DMS 273 (cell line): ENCODE data around the gene LRRC26.

Experiments used
- DNase-seq: peaks from one replicate; lab custom pipeline; 2025; ENCODE audit not compliant: unreplicated experiment; lab: John Stamatoyannopoulos, UW

Gene LRRC26

DNA sequence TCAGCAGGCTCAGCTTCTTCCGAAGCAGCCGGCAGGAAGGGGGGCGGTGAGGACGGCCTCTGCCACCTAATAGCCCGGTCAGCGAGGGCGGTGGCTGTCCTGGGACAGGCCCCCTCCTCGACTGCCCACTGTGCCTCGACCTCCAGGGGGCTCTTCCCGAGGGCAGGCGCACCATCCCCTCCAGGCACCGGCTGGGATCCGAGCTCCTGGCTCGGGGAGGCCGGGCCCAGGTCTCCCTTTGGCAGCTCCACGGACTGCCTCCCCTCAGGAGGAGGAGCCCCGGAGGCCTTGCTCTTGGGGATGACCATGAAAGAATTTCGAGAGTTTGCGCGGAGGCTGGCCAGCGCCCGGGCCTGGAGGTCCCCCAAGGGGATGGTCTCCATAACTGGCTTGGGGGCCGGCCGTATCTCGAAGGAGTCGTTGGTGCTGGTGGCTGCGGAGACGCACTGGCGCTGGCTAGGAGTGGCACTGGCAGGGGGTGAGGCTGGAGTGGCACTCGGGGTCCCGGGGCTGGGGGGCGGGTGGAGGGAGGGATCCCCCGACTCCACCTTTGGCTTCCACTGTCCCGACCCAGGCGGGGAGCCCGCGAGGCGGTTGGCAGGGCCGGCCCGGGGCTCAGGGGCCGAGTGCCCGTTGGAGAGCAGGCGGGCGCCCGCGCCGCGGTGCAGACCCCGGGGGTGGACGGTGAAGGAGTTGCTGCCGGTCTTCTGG lies 29.7 kb upstream of the LRRC26 start:
- DNase-seq = no peak

DNA sequence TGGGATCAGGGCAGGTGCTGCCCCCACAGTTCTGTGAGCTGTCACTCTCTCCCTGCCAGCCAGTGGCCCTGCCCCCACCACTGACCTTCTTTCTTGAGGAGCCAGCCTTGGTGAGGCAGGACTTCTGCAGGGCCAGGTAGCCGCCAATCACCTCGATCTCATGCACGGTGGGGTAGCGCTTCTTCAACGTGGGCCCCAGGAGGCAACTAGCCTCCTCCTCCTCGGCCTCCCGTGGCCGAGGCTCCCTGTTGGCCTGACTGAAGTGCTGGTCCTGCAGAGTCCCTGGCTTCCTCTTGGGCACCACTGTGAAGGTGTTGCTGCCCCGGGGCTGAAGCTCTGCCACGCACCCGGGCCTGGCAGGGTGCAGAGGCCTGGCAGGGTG lies 29.0 kb upstream of the LRRC26 start:
- no peak for DNase-seq

DNA sequence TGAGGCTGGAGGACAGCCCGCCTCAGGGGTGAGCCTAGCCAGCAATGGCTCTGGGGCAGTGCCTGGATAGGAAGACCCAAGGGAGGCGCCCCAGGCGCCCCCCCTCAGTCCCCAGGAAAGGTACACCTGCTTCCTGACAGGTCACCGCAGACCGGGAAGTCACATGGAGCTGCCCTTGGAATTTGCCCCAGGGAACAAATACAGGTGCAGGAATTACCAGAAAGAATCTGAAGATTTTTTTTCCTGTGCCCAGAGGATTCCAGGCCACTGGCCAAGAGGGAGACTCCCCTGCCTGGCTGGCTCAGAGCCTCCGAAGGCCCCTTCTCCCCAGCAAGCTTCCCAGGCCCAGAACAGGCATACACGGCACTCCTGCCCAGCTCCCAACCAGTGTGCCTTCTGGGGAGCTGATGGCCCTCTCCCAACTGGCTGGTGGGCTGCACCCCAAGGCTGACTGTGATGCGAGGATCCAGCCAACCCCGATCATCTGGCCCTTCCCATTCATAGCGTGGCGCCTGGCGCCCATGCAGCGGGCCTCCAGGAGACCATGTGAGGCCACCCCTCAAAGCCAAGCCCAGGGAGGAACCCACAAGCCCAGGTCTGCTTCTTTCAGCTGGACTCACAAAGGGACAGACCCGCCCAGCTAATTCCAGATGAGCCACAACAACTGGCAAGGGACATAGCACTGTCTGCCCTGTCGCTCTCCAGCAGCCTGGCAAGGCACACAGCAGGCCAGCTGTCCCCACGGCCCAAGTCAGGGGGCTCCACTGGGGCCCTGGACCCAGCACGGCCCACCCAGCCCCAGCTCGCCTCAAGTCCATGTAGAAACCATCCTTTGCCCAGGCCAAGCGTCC lies 28.4 kb upstream of the LRRC26 start:
- DNase-seq = no peak

DNA sequence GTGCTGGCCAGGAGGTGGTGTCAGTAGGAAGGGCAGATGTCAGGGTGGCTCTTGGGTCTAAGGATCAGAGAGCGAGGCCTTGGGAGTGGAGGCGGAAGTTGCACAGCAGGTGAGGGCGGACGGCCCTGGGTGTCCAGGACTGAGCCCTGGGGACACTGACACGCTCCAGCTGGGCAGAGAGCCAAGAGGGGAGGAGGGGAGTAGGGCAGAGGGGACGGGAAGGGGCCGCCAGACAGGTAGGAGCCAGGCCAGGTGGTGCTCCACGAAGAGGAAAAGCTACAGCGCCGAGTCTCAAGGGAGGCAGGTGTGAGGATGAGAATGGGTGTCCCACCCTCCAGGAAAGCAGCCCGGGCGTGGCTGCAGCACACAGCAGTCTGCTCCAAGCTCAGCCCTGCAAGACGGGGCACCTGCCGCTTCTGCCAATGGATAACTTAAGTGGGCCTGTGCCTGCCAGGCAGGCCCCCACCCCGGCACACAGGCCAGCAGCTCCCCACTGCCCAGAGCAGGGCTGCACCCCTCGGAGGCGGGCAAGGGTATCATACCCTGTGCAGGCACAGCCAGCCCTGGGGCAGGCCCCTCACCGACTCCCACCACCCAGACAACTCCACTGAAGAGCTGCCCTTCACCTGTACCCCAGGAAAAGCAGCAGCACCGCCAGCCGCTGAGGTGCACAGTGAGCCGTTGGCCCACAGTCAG lies 25.8 kb upstream of the LRRC26 start:
- peak; percentile 39 for DNase-seq

DNA sequence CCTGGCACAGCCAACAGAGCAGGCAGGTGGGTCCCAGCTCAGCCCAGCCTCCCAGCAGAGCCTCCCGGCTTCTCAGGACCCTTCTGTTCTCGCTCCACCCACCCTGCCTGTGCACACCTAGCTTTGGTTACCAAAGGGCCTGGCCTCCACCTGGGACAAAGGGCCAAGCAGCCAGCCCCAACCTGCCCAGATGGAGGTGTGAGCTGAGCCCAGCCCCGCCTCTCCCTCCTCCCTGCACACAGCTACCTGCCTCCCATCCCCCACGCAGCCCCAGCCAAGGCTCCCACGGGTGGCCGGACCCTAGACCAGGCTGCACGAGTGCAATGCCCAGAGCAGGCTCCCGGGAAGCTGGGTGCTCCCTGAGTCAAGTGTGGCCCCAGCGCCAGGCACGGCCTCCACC lies 25.1 kb upstream of the LRRC26 start:
- DNase-seq = no peak

DNA sequence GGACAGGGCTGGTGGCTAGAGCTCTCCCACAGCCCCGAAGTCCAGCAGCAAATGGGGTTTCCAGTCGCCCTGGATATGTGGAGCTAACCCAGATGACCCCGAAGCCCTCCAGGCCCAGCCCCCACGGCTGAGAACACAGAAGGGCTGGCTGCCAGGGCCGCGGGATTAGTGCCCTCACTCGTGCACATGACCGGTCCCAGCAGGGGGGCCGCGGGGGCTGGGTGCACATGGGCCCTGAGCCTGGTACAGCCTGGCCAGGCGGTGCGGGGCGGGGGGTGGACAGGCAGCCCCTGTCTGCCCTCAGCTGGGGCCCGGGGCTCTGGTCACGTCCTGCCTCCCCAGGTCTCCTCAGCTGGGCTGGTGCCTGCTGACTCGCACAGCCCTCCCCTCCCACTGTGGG lies 24.5 kb upstream of the LRRC26 start:
- DNase-seq = no peak

DNA sequence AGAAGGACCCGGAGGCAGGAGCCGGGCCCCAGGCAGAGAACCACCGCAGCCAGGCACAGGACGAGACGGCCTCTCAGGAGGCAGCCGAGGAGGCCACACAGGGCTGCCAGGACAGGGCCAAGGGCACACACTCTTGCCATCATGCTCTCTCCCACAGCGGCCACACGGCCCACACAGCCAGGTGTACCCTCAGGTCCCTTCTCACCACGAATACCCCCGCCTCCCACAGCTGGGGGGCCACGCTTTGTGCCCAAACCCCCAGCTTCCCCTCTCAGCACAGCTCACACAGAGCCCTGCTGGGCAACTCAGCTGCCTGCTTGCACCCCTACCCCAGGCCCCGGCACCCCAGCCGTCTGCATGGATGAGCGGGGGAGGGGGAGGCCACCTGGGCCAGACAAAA lies 23.9 kb upstream of the LRRC26 start:
- DNase-seq = peak; percentile 45

DNA sequence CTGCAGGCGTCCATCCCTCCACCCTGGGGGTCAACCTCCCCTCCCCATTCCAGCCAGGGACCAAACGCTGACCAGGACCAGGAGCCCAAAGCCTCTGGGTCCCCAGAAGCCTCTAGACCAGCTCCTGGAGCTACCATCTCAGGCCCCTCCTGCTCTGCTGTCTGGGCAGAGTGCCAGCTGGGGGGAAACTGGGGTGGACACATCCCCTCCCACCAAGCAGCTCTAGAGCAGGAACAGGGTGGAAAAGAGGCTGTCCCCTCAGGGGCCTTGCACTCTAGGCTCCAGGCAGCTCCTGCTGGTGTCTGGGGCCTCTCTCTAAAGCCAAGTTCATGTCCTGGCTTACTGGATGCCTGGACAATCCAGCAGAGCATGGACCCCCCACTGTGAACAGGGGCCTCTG lies 23.0 kb upstream of the LRRC26 start:
- DNase-seq = no peak

DNA sequence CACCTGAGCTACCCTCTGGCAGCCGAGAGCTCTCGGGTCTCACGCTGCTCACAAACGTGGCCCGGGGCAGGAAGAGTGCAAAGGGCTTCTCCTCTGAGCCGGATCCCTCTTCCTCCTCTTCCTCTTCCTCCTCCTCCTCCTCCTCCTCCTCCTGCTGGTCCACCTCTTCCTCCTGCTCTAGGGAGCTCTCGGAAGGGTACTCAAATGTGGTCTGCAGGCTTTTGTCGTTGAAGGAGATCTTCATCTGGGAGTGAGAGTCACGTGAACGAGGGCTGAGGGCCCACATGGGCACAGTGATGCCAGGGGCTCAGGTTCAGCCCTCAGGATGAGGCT lies 22.6 kb upstream of the LRRC26 start:
- no peak for DNase-seq

DNA sequence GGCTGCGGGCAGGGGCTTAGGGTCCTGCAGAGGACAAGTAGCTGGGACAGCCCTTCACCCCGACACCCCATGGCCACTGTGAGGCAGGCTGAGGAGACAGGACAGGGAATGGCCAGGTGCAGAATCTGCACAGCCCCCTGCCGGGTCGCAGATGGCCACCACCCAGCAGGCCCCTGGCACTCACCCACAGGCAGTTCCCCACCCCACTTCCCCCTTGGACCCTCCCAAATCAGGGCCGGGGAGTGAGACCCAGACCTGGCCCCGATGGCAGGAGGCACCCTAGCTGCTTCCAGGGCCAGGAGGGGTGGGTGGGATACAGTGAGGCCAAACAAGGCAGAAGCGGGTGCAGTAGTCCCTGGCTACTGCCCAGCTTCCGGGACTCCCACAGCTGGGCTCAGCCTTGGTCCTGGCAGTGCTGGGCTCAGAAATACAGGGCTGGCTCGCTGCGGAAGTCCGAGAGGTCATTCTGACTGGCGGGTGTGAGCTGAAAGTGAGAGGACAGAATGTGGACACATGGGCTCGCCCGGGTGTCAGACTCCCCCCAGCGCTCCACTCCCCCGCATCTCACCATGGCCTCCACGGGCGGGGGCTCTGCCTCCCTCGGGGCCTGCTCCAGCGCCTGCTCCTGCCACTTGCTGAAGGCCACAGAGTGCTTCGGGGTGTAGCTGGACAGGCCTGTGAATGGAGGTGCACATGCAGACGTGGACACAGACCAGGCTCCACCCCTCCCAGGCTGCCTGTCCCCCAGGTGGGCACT lies 22.0 kb upstream of the LRRC26 start:
- no peak for DNase-seq

DNA sequence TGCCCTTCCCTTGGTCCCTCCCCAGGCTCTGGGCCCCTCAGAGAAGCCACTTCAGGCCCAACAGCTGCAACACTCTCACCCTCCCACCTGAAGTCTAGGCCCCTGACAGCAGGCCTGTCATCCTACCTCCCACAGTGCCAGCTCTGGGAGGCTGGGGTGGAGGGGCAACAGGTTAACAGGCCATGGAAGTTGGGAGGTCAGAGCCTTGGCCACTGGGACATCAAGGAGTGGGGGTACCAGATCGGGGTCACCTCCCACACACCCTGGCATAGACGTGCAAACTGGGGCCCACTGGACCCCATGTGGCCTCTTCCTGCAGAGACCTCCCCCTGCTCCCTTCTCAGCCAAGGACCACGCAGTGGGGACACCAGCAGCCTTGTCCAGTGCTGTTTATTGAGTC lies 21.4 kb upstream of the LRRC26 start:
- no peak for DNase-seq

DNA sequence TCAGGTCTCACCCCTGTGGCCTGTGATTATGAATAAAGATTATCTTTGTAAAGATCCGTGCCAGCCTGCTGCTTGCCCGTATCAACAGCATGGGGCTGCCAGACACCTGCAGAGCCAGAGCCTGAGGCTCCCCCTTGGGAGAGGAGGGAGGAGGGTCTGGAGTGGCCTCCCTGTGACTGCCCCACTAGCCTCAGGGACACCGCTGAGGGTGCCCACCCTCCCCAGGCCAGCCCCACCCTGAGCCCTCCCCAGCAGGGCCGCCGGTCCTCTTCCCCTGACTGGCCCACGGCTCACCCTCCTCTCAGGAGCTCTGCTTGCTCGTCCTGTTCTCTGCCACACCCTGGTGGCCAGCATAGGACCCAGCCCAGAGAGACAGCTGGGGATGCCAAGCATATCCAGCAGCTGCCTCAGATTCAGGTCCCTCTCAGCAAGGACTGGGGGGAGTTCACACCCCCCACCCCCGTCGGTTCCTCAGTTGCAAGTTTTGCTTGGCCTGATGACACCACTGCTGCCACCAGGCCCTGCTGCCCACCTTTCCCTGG lies 20.5 kb upstream of the LRRC26 start:
- DNase-seq = peak; percentile 57

DNA sequence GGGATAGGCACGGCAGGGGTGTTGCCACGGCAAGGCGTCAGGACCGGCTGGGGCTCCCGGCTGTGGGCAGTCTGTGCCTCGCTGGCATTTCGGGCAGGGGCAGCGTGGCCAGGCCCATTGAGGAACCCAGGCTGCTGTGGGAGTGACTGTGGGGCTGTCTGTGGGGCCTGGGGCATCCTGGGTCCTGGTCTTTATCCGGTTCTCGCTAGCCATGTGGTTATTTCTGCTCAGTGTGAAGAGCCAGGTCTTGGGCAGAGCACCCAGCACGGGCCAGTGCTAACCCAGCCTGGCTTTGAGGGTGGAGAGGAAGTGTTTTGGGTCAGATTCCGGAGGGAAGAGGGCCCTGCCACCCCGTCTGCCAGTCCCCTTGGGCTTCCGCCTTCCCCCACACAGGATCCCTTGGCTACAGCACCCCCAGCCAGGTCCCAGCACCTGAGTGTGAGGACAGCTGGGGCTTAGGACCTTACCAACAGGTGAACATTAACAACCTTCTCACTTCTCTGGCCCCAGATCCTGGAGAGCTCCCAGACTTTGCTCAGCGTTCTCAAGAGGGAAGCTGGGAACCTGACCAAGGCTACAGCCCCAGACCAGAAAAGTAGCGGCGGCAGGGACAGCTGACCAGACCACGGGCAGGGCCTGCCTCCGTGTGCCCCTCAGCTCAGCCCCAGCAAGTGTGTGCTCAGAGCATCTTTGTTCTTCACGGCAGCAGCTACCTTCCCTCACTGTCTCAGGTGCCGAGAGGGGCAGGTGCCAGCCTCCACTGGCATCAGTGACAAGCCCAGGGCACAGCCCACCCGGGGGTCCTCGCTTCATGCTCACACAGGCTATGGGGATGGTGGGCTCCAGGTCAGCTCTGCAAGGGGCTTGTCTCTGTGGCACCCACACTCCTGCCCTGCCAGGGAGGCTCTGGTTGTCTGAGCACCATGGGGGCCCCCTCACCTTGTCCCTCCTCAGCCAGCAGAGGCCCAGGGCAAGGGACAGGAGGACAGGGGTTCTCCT lies 19.7 kb upstream of the LRRC26 start:
- DNase-seq = no peak

DNA sequence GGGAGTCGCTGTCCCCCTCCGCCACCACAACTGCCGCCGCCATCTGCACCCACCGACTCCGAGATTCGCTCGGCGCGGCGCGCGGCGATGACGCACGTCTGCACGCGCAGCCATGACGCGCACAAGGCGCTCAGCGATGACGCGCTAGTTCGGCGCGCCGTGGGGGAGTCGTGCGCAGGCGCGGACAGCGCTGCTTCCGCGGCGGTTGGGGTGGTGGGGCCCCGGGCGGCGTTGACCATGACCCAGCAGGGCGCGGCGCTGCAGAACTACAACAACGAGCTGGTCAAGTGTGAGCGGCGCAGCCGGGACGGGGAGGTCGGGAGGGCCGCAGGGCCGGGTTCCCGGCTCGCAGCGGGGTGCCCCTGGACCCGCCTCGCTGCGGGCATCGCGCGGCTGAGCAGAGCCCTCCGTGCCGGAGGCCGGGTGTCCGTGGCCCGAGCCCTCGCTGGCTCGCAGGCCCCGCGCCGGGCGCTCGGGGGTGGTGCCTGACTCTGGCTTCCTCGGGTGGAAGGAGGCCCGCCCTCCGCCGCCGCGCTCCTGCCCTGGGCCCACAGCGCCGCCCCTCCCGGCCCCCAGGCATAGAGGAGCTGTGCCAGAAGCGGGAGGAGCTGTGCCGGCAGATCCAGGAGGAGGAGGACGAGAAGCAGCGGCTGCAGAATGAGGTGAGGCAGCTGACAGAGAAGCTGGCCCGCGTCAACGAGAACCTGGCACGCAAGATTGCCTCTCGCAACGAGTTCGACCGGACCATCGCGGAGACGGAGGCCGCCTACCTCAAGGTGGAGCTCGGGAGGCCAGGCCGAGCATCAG lies 18.8 kb upstream of the LRRC26 start, which contains the start of the genes ANAPC2 and SSNA1:
TSS of gene ANAPC2 (minus strand) at position 71 of the 807 bp plus-strand sequence. CDS start at position 43, 28 bp downstream.
TSS of gene SSNA1 (plus strand) at position 187 of the 807 bp plus-strand sequence. CDS start at position 238, 51 bp downstream.
- peak; percentile 98 for DNase-seq

DNA sequence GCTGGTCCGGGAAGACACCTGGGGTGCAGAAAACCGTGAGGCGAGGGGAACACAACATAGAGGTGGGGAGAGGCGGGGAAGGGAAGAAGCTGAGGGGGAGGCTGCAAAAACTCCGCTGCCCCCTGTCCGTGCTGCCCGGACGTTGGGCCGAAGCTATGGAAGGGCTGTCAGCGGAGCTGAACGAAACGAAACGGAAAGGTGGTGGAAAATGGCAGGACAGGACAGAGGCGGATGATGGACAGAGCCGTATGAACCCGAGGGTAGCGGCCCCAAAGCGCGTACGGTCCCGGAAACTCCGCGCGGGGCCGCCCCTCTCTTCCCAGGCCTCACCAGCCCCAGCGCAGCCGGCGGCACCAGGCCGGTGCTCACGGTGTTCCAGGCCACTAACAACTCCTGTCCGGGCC lies 18.2 kb upstream of the LRRC26 start:
- no peak for DNase-seq

DNA sequence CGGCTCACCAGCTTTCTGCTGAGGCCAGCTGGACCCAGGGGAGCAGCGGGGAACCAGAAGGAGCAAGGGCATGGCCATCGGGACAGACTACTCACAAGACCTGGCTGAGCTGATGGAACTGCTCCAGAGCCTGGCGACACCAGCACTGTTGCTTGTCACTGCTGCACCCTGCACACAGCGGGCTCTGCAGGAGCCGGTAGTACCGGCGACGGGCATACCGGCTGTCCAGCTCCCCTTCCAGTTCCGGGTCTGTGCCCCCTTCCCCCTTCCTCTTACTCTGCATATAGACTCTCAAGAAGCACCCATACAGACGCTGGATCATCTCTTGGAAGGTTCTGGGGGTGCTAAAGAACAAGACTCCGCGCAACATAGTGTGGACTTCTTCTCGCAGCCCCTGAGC lies 17.5 kb upstream of the LRRC26 start:
- DNase-seq = no peak

DNA sequence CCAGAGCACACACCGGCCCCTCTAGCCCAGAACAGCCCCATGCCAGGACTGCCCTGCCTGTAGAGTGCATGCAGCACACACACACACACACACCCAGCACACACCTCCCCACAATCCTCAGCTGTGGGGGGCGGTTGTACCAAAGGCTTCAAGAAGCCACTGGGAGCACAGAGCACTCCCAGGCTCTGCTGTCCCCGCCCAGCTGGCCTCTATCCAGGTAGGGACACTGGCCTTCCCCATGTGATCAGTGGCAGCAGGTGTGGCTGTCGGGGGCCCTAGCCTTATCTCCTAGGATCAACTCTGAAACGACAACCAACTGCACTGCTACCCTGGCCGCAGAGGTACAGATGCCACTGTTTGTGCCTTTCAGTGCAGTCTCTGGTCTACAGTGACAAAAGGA lies 16.5 kb upstream of the LRRC26 start:
- no peak for DNase-seq

DNA sequence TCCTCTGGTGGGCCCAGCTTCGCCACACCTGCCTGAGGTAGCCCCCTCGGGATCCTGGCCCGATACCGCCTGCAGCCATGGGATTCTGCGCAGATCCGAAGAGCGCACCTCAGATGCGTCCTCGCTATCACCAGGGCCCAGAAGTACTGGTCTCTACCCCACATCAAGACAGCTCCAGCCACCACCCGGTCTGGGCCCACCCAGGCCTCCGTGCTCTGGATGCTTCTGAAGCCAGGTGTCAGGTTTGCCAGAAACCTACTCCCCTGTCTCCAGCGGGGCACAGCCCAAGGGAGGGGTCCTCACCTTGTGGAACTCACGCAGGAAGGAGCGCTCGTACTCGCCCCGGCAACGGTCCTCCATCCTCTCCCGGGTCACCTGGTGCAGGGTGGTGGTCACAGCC lies 16.1 kb upstream of the LRRC26 start:
- DNase-seq = no peak
